ENCODE results near the gene VSTM2A. TPM values are rescaled to one million over a fixed set of nuclear protein-coding genes. Genes with fewer than 3 reads are reported as not detected.

VSTM2A gene
- not detected in 5 replicates for total RNA-seq (2022; extraction: Qiagen RNA extraction)

GRCh38 chr7:54541669-54542625 is at the start of gene VSTM2A:
Gene VSTM2A, plus strand, starts transcription at chr7:54542375. Its CDS starts 356 bp downstream, at chr7:54542731.

Other genes starting within 250 kb of the VSTM2A start
- 318 to 390 TPM (median 337 TPM) in 5 replicates for gene SEC61G, start 216.8 kb downstream of the VSTM2A start, total RNA-seq (2022; extraction: Qiagen RNA extraction)